BJ (cell line): ENCODE data around the gene LDLRAD1. TPM values are rescaled to one million over a fixed set of nuclear protein-coding genes. Genes with fewer than 3 reads are reported as not detected.

ENCODE experiments used
- CTCF ChIA-PET: fragments of 350-600 bp; formaldehyde crosslinking; extraction: SDS; loops from one replicate; lab custom pipeline; 2021; ENCODE audit warnings: antibody characterized with exemption, inconsistent platforms; lab: Yijun Ruan, JAX
- POLR2A ChIA-PET: fragments of 300-600 bp; sonication (Branson Sonifier 250); formaldehyde crosslinking; extraction: SDS; loops from one replicate; lab custom pipeline; 2021; ENCODE audit warnings: antibody characterized with exemption; lab: Charles Lee
- DNase-seq: peaks from one replicate; pipeline ENCODE4 v3.0.0-alpha.2; 2011; ENCODE audit warnings: low read depth
- H3K27me3 ChIP-seq: 2 replicates; pipeline ENCODE4 v1.6.0; 2011; ENCODE audit warnings: low read length; ENCODE audit not compliant: control insufficient read depth, insufficient read depth
- H3K36me3 ChIP-seq: 2 replicates; pipeline ENCODE4 v1.5.1; 2011; ENCODE audit warnings: low read length; ENCODE audit not compliant: control insufficient read depth, insufficient read depth
- H3K4me3 ChIP-seq: 2 replicates; pipeline ENCODE4 v1.5.1; 2011; ENCODE audit warnings: low read depth, mild to moderate bottlenecking, control low read depth, low read length
- CTCF ChIP-seq: IDR thresholded peaks from 2 replicates; pipeline ENCODE4 v1.5.1; 2011; ENCODE audit warnings: low read depth, mild to moderate bottlenecking, control low read depth, inconsistent platforms, low read length, moderate library complexity; ENCODE audit not compliant: insufficient read depth
- polyA minus RNA-seq: library from RNA; depleted of rRNA, polyadenylated mRNA; stranded (reverse); fragments of >200 nt; gene quantifications from 2 replicates; pipeline ENCODE4 v1.2.3, GENCODE V29; 2011; rRNA and poly(A)+ RNA removed
- polyA plus RNA-seq: library from polyadenylated mRNA; depleted of rRNA; stranded (reverse); fragments of >200 nt; gene quantifications from 2 replicates; pipeline ENCODE4 v1.2.3, GENCODE V29; 2011; rRNA removed

Gene LDLRAD1, protein sequence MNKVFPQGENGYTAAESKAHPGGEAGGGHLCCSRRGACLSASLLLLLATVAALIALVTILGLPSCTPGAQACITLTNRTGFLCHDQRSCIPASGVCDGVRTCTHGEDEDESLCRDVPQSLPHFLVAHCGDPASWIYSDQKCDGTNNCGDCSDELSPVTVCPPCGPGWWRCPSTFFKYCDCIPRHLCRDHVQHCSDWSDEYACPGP
- polyA plus RNA-seq (not detected in 2 replicates), polyA minus RNA-seq (not detected in 2 replicates)

GRCh38 chr1:54017979-54018378, at the start of gene LDLRAD1:
LDLRAD1 (minus strand) TSS chr1:54018186; CDS start chr1:54018112, 74 bp downstream.
- ChIA-PET POLR2A (no interaction called here), CTCF (interaction anchor here (1.2 to 1.6 kb wide), 3 partner anchors 10 to 158 kb away, joined by 3 to 4 read pairs (median 3); no protein-coding TSS in a partner anchor)
- TF ChIP-seq CTCF: no peak
- peaks cover 11% of the 10 kb centered on the region for H3K27me3 ChIP-seq
- no peaks in the 10 kb centered on the region for H3K36me3 ChIP-seq
- no peak within 1 kb of the TSS for H3K4me3 ChIP-seq
- no peak for DNase-seq

DNA sequence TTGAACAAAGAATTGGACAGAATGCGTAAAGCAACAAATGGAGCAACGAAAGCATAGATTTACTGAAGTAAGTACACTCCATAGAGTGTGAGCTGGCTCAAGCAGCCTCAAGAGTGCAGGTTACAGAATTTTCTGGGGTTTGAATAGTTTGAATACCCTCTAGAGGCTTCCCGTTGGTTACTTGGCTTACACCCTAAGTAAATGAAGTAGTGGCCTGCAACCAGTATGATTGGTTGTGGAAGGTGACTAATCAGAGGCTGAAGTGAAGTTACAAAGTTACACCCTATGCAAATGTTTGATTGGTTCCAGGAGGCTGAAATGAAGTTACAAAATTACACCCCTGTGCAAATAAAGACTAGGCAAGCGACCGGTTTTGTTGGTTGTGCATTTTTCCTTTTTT, 46.3 kb upstream of the LDLRAD1 start:
- H3K36me3 ChIP-seq: no peaks in the 10 kb centered on the region
- POLR2A ChIA-PET: no interaction called here
- TF ChIP-seq CTCF: no peak
- no peaks in the 10 kb centered on the region for H3K27me3 ChIP-seq
- CTCF ChIA-PET: interaction anchor here (1.9 kb wide), 1 partner anchor 12 kb away, joined by 4 read pairs; no protein-coding TSS in a partner anchor
- DNase-seq: no peak
- H3K4me3 ChIP-seq: no peak overlapping the region

DNA sequence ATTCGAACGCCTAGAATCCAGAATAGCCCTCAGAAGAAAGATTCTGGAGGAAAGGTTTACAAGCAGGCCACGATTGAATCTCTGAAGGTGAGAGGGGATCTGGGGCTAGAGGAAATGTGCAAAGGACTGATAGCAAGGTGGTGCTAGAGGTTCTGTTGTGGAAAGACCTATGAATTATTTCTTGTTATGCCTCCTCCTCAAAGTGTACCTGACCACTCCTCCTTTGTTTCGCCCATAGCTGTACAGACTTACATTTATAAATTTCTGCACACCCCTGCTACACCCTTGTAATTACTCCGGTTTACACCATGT, 36.4 kb upstream of the LDLRAD1 start:
- Histone ChIP-seq H3K27me3 (no peaks in the 10 kb centered on the region), H3K4me3 (no peak overlapping the region; the same call in none of the 2 replicates), H3K36me3 (no peaks in the 10 kb centered on the region)
- no peak for DNase-seq
- ChIA-PET POLR2A (no interaction called here), CTCF (interaction anchor here (1.0 to 1.3 kb wide), 2 partner anchors 28 to 356 kb away, joined by 3 read pairs; no protein-coding TSS in a partner anchor)
- no peak for TF ChIP-seq CTCF

DNA sequence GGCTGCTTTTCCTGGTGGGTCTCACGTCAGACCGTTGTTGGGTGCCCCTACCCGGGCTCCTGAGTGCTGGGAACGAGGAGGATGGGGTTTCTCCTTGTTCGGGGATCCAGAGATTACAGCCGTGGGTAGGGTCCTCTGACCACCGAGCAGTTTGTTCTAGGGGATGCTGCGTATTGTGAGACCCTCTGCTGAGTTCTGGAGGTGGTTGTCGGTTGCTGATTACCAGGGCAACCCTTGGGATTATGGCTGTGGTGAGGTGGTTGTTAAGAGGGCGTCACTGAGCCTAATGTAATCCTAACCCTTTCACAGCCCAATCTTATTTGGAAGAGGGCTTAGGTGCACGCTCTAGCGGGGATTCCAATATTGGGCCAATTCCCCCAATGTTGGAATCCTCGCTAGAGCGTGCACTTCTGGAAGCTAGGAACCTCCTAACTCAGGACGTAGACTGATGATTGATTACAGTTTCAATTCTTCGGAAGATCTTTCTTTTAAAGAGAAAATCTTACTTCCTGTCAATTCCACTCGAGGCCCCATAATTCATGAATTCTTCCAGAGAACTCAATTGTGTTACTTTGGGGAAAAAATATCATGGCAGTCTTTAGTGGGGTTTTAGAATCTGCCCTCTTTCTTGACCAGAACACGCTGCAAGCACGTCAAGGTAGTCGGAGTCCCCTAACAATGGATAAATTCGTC, 35.9 kb upstream of the LDLRAD1 start:
- DNase-seq: no peak
- no peak for TF ChIP-seq CTCF

More for the DNA sequence above, 35.9 kb upstream of the LDLRAD1 start:
- Histone ChIP-seq H3K4me3 (peak overlapping the region; percentile 59), H3K36me3 (no peaks in the 10 kb centered on the region), H3K27me3 (no peaks in the 10 kb centered on the region)
- POLR2A ChIA-PET: no interaction called here
- CTCF ChIA-PET: interaction anchor here (1.0 to 1.3 kb wide), 3 partner anchors 28 to 356 kb away, joined by 3 to 4 read pairs (median 3); no protein-coding TSS in a partner anchor
